ENCODE results near the gene CACNA1H. TPM values are rescaled to one million over a fixed set of nuclear protein-coding genes. Genes with fewer than 3 reads are reported as not detected.

The CACNA1H gene
- not detected in 2 replicates for total RNA-seq (2014; rRNA removed)
- polyA plus RNA-seq (2012) = not detected

GRCh38 chr16:1152651-1153259 lies at the start of gene CACNA1H:
Gene CACNA1H, plus strand, starts transcription at chr16:1153106. Its CDS starts 632 bp downstream, at chr16:1153738.
- DNase-seq (ENCODE audit: low read depth) = no peak

- no peak for DNase-seq (ENCODE audit: low read depth)
Observed at GRCh38 chr16:1103636-1103980, 49.3 kb upstream of the CACNA1H start.

GRCh38 chr16:1105888-1106620 lies 46.9 kb upstream of the CACNA1H start:
- DNase-seq (ENCODE audit: low read depth) = peak; percentile 31

- DNase-seq (ENCODE audit: low read depth) = no peak
Observed at GRCh38 chr16:1106659-1107058, 46.2 kb upstream of the CACNA1H start.

- DNase-seq (ENCODE audit: low read depth) = no peak
Observed at GRCh38 chr16:1107141-1107540, 45.8 kb upstream of the CACNA1H start.

- DNase-seq (ENCODE audit: low read depth) = no peak
Observed at GRCh38 chr16:1107731-1108130, 45.2 kb upstream of the CACNA1H start.

GRCh38 chr16:1108299-1109252 lies 44.3 kb upstream of the CACNA1H start:
- DNase-seq (ENCODE audit: low read depth) = peak; percentile 20

GRCh38 chr16:1109648-1110047 lies 43.3 kb upstream of the CACNA1H start:
- no peak for DNase-seq (ENCODE audit: low read depth)

GRCh38 chr16:1112506-1113184 lies 40.3 kb upstream of the CACNA1H start:
- no peak for DNase-seq (ENCODE audit: low read depth)

GRCh38 chr16:1113489-1113888 lies 39.4 kb upstream of the CACNA1H start:
- DNase-seq (ENCODE audit: low read depth) = no peak

GRCh38 chr16:1113889-1114526 lies 38.9 kb upstream of the CACNA1H start:
- no peak for DNase-seq (ENCODE audit: low read depth)

GRCh38 chr16:1116693-1117077 lies 36.2 kb upstream of the CACNA1H start:
- DNase-seq (ENCODE audit: low read depth) = no peak

GRCh38 chr16:1117176-1117900 lies 35.6 kb upstream of the CACNA1H start:
- DNase-seq (ENCODE audit: low read depth) = no peak

- no peak for DNase-seq (ENCODE audit: low read depth)
Observed at GRCh38 chr16:1117926-1118325, 35.0 kb upstream of the CACNA1H start.

- no peak for DNase-seq (ENCODE audit: low read depth)
Observed at GRCh38 chr16:1119129-1119528, 33.8 kb upstream of the CACNA1H start.

- peak; percentile 27 for DNase-seq (ENCODE audit: low read depth)
Observed at GRCh38 chr16:1119766-1120576, 32.9 kb upstream of the CACNA1H start.

- no peak for DNase-seq (ENCODE audit: low read depth)
Observed at GRCh38 chr16:1120577-1120941, 32.3 kb upstream of the CACNA1H start.

- no peak for DNase-seq (ENCODE audit: low read depth)
Observed at GRCh38 chr16:1121009-1121408, 31.9 kb upstream of the CACNA1H start.

GRCh38 chr16:1121601-1122397 lies 31.1 kb upstream of the CACNA1H start:
- no peak for DNase-seq (ENCODE audit: low read depth)

All from LHCN-M2 (cell line).